Forelimb muscle (tissue), 1 donor: ENCODE measurements around the gene DPF3. TPM values are rescaled to one million over a fixed set of nuclear protein-coding genes. Genes with fewer than 3 reads are reported as not detected.

ENCODE experiments used
- polyA plus RNA-seq: library from polyadenylated mRNA; unstranded; fragments of 120-200 nt; gene quantifications from one replicate; pipeline ENCODE4 v1.2.1, GENCODE V29; 2013; ENCODE audit not compliant: insufficient read length

Gene DPF3
- polyA plus RNA-seq, 1 donor, result 4.6 TPM

Other genes starting within 250 kb of the DPF3 start
- 17.6 TPM for gene DCAF4, start 32.4 kb upstream of the DPF3 start, polyA plus RNA-seq
- 13.9 TPM for gene ZFYVE1, start 133.0 kb upstream of the DPF3 start, polyA plus RNA-seq
- 80.1 TPM for gene RBM25, start 164.4 kb upstream of the DPF3 start, polyA plus RNA-seq
- gene PSEN1, start 242.4 kb upstream of the DPF3 start, polyA plus RNA-seq, result 29.6 TPM